Peyer's patch (tissue), 4 donors: ENCODE measurements around the gene MYO18B. TPM values are rescaled to one million over a fixed set of nuclear protein-coding genes. Genes with fewer than 3 reads are reported as not detected.

Experiments used
- DNase-seq, 3 donors: peaks; one replicate each; pipeline ENCODE4 v3.0.0-alpha.2; 2017 to 2019
- H3K27ac ChIP-seq, 4 donors: fragments of 200-600 bp; sonication (generic); one replicate each; pipeline ENCODE4 v1.5.1; 2016 to 2019
- H3K27me3 ChIP-seq, 2 donors: fragments of 200-600 bp; sonication (generic); one replicate each; pipeline ENCODE4 v1.5.1; 2019
- H3K36me3 ChIP-seq, 3 donors: fragments of 200-600 bp; sonication (generic); one replicate each; pipeline ENCODE4 v1.5.1; 2016 to 2019
- H3K4me1 ChIP-seq, 4 donors: fragments of 200-600 bp; sonication (generic); one replicate each; pipeline ENCODE4 v1.5.1; 2016 to 2019
- H3K4me3 ChIP-seq, 4 donors: fragments of 200-600 bp; sonication (generic); 1 replicate in 3 of 4; 2 replicates in 1 of 4; pipeline ENCODE4 v1.5.1; 2016 to 2019; ENCODE audit warnings: mild to moderate bottlenecking in 1 of 4
- H3K9me3 ChIP-seq, 4 donors: fragments of 200-600 bp; sonication (generic); one replicate each; pipeline ENCODE4 v1.5.1; 2016 to 2019; ENCODE audit warnings: mild to moderate bottlenecking in 1 of 4
- POLR2A ChIP-seq, 2 donors: fragments of 450-650 bp; IDR thresholded peaks; one replicate each; pipeline ENCODE4 v1.5.1; 2017; ENCODE audit warnings: antibody characterized with exemption in 2 of 2, mild to moderate bottlenecking in 2 of 2, moderate library complexity in 2 of 2
- total RNA-seq, 4 donors: library from RNA; depleted of rRNA; stranded (reverse); fragments of >200 nt; gene quantifications; one replicate each; pipeline ENCODE4 v1.1.0, GENCODE V29; 2016
- TF ChIP-seq, protein P1 (sequence below), 6 experiments: fragments of 450-650 bp in 4 of 6; fragments of 200-600 bp in 2 of 6; sonication (generic) in 1 of 6; IDR thresholded peaks; one replicate each; pipeline ENCODE4 v1.5.1; 2017 to 2019; ENCODE audit warnings: antibody characterized with exemption in 6 of 6, mild to moderate bottlenecking in 3 of 6, moderate library complexity in 1 of 6

Gene MYO18B
- total RNA-seq, 4 donors from 2014 or later = 0.28 to 0.83 TPM; not detected in 2

DNA sequence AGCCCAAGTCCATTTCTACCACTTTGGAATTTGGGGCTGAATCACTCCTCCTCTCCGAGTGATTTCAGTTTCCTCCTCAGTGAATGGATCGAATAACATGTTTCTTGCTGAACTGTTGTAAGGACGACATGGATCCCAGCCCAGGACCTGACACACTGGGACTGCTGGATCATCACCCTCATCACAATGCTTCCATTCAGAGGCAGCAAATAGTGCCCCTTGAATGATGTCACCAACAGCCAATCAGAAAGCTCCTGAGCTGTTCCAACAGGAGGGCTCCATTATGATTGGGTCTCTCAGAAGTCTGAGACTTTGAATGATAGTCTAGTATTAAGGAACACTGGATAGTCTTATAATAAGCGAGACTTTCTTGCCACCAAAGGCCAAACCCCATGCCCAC lies 158.9 kb downstream of the MYO18B start:
- H3K4me3 ChIP-seq = no peak overlapping the region
- TF ChIP-seq, protein P1, sequence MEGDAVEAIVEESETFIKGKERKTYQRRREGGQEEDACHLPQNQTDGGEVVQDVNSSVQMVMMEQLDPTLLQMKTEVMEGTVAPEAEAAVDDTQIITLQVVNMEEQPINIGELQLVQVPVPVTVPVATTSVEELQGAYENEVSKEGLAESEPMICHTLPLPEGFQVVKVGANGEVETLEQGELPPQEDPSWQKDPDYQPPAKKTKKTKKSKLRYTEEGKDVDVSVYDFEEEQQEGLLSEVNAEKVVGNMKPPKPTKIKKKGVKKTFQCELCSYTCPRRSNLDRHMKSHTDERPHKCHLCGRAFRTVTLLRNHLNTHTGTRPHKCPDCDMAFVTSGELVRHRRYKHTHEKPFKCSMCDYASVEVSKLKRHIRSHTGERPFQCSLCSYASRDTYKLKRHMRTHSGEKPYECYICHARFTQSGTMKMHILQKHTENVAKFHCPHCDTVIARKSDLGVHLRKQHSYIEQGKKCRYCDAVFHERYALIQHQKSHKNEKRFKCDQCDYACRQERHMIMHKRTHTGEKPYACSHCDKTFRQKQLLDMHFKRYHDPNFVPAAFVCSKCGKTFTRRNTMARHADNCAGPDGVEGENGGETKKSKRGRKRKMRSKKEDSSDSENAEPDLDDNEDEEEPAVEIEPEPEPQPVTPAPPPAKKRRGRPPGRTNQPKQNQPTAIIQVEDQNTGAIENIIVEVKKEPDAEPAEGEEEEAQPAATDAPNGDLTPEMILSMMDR (IDR thresholded peaks at IDR 0.05) = no peak
- TF ChIP-seq POLR2A (IDR thresholded peaks at IDR 0.05) = no peak
- H3K27ac ChIP-seq = no peak overlapping the region
- H3K9me3 ChIP-seq = no peaks in the 10 kb centered on the region
- H3K4me1 ChIP-seq = no peaks in the 10 kb centered on the region
- DNase-seq = no peak
- no peaks in the 10 kb centered on the region for H3K36me3 ChIP-seq
- H3K27me3 ChIP-seq = no peaks in the 10 kb centered on the region

DNA sequence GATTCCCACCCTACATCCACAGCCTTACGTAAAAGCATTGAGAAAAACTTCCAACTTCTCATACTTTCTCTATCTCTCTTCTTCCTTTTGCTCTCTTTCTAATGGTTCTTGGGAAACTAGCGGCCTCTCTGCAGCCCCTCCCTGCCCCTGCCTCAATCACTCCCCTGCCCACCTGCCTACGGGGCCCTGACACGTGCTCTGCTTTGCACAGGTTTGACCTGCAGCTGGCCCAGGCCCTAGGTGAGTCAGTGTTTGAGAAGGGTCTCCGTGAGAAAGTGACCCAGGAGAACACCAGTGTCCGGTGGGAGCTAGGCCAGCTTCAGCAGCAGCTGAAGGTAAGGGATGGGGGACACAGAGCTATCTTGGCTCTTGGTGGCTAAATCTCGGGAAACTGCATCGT lies 160.4 kb downstream of the MYO18B start:
- Histone ChIP-seq H3K27me3 (no peaks in the 10 kb centered on the region), H3K36me3 (no peaks in the 10 kb centered on the region), H3K9me3 (no peaks in the 10 kb centered on the region), H3K4me3 (no peak overlapping the region), H3K27ac (no peak overlapping the region), H3K4me1 (no peaks in the 10 kb centered on the region)
- no peak for DNase-seq
- TF ChIP-seq, protein P1 (IDR thresholded peaks at IDR 0.05) = no peak

DNA sequence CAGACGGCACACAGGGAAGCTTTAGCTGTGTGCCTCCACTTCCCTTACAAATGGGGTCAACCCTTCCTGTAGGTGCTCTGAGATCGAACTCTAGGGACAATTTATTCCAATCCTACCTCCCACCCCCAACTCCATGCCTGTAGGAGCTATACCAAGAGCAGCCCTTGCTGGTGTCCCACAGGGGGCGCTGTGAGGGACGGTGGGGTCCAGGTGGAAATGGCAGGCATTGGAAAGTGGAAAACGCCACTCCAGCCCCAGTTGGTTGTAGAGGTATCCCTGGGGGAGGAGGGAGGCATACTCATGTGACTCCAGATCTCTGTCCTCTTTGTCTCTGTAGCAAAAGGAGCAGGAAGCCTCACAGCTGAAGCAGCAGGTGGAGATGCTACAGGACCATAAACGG lies 161.3 kb downstream of the MYO18B start:
- H3K27me3 ChIP-seq = no peaks in the 10 kb centered on the region

DNA sequence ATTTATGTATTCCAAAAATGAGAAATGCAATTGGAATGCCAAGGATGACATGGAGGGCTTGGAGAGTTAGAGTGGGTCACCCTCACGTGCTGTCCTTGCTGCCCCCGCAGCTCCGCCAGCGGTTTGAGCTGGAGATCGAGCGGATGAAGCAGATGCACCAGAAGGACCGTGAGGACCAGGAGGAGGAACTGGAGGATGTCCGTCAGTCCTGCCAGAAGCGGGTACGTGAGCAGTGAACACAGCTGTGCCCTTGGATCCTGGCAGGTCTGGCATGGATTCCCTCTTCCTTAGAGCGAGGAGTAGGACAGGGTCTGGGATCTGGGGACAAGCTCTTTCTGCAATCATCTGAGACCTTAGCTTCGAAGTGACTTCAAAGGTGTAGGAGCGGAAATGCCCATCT lies 166.2 kb downstream of the MYO18B start:
- no peak for DNase-seq
- TF ChIP-seq, protein P1 (IDR thresholded peaks at IDR 0.05) = no peak
- TF ChIP-seq POLR2A (IDR thresholded peaks at IDR 0.05) = no peak
- no peak overlapping the region for H3K4me3 ChIP-seq

More for the DNA sequence above, 161.3 kb downstream of the MYO18B start:
- H3K4me1 ChIP-seq = no peaks in the 10 kb centered on the region
- TF ChIP-seq POLR2A (IDR thresholded peaks at IDR 0.05) = no peak
- TF ChIP-seq, protein P1 (IDR thresholded peaks at IDR 0.05) = no peak
- no peak for DNase-seq
- no peaks in the 10 kb centered on the region for H3K9me3 ChIP-seq
- H3K36me3 ChIP-seq = no peaks in the 10 kb centered on the region
- H3K4me3 ChIP-seq = no peak overlapping the region
- no peak overlapping the region for H3K27ac ChIP-seq

DNA sequence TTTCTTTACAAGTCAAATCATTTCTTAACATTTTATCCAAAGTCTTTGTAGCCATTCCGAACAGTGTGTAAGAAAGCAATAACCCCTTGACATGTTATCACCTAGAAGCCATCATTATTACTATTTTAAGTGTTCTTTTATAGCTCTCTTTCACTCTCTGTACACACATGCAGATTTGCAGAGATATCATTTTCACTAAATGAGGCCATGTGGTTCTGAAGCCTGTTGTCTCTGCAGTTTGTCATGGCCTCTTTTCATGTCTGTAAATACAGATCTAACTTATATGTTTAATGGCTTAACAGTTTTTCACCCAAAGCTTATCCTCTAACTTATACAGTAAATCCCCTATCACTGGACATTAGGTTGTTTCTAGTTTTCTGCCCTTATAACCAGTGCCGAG lies 166.8 kb downstream of the MYO18B start:
- TF ChIP-seq POLR2A (IDR thresholded peaks at IDR 0.05) = no peak
- TF ChIP-seq, protein P1 (IDR thresholded peaks at IDR 0.05) = no peak
- Histone ChIP-seq H3K36me3 (no peaks in the 10 kb centered on the region), H3K27ac (no peak overlapping the region), H3K9me3 (no peaks in the 10 kb centered on the region), H3K4me3 (no peak overlapping the region), H3K4me1 (no peaks in the 10 kb centered on the region), H3K27me3 (no peaks in the 10 kb centered on the region)
- no peak for DNase-seq

More for the DNA sequence above, 166.2 kb downstream of the MYO18B start:
- no peak overlapping the region for H3K27ac ChIP-seq
- H3K36me3 ChIP-seq = no peaks in the 10 kb centered on the region
- no peaks in the 10 kb centered on the region for H3K27me3 ChIP-seq
- H3K4me1 ChIP-seq = no peaks in the 10 kb centered on the region
- no peaks in the 10 kb centered on the region for H3K9me3 ChIP-seq
